NCI-H1048 (cell line): Measurements from ENCODE around the gene CD6.

Experiments
- DNase-seq: peaks from one replicate; lab custom pipeline; 2025; lab: John Stamatoyannopoulos, UW

Gene CD6

DNA sequence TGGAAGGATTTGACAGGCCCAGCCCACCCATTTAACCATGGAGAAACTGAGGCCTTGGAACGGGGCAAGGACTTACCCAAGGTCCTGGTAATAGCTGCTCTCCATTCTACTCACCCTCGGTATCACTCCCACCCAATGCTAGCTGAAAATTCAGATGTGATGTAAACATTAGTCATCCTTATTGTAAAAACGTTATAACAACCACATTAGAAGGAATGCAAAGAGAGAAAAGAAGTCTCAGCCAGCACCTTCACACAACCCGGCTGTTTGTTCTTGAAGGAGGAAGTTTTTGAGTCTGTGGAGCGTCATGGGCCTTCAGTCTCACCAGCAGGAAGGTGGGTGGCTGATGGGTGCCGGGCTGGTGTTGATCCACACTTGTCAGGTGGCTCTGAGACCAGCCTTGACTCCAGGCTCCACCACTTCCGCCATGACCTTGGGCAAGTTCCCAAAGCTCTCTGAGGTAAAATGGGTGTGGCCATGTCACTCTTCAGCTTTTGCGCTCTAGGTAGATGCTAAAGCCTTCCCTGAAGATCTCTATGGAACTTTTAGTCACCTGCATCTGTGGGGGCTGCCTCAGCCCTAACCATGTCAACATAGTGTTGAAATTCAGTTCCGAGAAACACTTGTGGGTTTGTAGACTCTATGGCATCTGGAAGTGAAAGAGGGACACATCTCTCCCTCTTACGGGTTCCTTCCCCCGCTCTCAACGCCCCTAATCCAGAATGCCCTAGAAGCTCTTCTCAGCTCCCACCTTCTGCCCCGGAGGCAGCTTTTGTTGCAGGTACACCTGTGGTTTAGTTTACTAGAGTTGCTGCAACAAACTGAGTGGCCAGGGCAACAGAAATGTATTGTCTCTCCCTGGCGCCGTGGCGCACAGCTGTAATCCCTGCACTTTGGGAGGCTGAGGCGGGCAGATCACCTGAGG lies 14.8 kb downstream of the CD6 start:
- DNase-seq: no peak

DNA sequence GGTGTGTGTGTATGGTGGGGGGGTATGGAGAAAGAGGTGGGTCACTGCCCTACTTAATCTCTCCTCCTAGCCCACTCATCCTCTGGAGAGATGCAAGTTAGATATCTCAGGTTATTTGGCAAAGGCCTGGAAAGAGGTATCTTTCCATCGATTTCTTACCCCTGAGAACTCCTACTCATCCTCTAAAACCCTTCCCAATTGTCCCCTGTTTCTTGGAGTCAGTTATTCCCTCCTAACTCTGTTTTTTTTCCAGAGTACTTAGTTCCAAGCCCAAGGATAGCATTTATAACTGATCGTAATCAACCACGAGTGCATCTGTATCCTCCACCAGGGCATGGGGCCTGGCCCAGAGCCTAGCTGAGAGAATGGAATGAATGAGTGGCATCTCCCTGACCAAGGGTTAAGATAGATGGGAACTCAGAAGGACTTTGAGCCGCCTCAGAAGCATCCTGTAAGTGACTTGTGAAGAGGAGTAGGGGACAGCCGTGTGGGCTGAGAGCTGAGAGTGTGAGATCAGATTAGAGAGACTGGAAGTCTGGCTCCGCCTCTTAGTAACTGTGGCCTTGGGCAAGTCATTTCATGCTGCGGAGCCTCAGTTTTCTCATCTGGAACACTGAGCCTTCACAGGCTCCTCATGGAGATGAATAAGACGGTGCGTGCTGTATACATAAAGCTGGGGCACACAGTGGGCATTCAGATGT lies 16.2 kb downstream of the CD6 start:
- DNase-seq: no peak

DNA sequence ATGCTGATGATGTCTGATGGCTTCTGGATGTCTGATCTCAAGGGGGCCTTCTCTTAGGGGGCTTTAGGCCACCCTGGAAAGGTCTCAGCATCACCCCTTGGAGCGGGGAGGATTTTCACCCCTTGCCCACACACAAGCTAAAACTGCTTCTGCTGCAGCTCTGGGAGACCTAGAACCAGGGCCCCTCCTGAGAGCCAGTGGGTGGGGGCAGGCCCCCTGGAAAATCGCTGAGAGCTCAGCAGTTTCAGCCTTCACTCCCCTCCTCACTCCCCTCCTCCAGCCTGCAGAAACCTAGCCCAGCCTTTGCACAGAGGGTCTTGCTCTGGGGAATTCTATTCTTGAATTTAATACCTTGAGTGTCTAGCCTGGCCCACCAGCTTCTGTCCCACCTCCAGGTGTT lies 17.2 kb downstream of the CD6 start:
- no peak for DNase-seq

DNA sequence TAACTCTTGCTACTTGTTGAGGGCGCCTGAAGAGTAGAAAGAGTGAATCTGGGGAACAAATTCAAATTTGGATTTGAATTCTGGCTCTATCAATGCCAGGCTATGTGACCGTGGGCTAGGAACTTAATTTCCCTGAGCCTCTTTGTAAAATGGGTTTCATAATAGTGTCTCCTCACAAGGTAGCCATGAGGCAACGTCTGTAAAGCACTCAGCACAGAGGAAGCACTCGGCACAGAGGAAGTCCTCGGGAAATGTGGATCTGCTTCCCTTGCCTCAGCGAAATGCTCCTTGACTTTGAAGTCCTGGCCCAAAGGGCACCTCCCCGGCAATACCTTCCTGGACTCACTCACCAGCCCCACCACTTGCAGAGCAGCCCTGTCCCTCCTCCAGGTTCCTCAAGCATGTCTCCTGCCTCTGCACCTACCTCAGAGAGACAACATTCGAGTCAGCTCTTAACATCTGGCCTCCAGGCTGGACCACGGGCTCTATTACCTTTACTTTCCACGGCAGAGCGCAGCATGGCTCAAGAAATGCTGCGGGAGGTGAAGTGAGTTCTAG lies 17.7 kb downstream of the CD6 start:
- no peak for DNase-seq

DNA sequence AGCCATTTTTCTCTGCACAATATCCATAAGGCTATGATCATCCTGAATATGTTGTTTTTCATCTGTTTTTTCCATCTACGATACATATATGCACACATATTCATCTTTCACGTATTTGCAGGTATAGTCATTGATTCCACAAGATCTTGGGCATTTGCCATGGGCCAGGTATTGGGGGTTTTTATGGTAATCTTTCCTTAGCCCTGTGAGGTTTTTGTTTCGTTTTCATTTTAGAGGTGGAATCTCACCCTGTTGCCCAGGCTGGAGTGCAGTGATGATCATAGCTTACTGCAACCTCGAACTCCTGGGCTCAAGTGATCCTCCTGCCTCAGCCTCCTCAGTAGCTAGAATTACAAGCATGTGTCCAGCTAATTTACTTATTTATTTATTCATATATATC lies 20.0 kb downstream of the CD6 start:
- no peak for DNase-seq

DNA sequence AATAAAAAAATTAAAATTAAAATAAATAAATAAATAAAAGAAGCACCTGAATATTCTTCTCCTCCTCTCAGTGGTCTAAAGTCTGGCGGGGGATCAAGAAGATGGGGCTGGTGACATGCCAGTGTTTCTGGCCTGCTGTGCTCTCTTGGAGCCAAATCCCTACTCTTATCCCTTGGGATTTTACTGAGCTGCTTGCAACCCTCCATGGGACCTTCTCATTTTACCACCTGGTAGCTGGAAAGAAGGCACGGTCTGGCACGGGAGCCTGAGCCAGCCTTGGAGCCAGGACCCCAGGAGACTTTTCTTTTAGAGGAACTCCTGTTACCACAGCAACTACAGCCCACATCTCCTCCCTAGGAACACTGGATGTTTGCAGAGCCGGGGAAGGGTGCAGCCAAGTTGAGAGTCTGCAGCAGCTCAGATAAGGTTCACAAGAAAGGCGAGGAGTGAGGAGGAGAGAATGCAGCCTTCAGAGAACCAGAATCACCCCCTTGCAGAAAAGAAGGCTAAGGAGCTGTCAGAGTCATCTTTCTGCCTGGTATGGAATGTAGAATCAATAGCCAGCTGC lies 21.4 kb downstream of the CD6 start:
- DNase-seq: no peak

DNA sequence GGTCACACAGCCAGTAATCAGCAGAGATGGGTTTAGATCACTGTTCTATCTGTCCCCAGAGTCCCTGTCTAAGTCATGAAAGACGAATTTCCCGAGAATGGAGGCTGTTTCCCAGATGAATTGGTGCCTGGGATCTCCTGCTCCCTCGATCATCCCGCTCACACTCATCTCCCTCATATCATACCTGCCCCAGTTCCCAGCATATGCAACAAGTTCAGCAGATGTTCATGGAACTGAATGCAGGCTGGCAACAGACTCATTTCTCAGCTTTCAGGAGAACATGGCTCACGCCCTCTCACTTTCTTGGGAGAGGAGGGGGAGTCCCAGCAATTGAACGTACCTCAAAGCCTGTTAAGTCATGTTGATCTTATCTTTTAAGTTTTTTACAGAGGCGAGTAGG lies 22.1 kb downstream of the CD6 start:
- no peak for DNase-seq

DNA sequence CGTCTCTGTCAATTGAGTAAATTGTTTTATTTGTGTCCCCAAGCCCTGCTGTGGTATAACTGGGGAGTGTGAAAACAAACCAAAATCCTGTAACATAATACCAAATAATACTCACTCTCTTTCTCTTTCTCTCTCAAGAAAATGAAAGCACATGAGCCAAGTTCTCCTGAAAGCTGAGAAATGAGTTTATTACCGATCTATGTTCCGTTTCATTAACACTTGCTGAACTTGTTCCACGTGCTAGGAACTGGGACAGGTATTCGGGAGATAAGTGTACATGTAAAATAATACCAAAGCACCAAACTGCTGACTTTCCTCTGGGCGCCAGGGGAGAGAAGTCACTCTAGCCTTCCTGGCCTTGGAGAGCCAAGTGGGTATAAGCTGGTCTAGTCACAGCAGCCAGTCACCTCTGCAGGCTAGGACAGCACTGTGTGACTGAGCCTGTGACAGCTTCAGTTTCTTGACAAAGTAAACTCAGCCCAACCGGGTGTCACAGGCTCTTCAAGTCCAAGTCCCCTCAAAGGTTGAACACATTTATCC lies 23.1 kb downstream of the CD6 start:
- DNase-seq: no peak

DNA sequence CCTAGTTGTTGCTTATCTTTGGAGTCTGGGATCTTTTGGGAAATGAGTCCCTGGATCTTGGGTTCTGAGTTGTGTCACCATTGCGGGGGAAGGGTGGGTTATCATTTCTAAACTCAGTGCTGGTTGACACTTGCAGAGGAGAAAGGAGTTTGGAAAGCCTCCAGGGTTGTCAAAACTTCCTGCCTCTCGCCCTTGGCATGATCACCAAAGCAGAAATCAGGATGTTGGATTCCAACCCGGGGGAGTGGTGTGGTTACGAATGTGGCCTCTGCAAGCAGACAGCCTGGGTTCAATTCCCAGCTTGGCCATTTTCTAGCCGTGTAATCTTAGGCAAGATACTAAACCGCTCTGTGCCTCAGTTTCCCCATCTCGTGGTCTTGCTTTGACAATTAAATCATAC lies 24.3 kb downstream of the CD6 start:
- DNase-seq: no peak

DNA sequence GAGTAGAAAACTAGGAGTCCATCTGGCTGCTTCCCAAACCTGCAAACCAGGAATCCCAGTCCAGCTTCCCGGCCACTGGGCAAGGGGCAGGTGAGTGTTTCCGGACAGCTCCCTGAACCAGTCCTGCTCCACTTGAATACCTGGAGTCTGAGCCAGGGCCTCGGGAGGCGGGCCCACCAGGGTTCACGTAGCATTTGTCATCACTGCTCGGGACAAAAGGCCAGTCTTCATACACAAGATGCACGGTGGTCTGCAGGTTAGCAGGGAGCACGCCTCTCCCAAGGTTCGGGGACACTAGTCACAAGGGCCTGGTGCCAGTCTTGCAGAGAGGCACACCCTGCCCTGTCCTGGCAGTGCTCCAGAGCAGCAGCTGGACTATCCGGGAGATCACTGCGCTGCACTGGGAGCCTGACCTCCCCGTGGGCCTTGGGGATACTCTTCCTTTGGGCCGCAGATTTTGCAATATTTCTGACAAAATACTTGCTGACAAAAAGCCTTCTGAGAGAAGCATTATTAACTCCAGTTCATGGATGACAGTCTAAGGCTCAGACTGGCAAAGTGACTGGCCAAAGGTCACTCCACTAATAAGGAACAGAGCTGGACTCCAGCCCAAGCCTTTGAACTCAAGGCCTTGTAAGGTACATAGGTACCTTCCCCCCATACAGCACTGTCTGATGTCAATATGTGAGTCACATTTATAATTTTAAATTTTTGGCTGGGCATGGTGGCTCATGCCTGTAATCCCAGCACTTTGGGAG lies 25.1 kb downstream of the CD6 start:
- DNase-seq: no peak

DNA sequence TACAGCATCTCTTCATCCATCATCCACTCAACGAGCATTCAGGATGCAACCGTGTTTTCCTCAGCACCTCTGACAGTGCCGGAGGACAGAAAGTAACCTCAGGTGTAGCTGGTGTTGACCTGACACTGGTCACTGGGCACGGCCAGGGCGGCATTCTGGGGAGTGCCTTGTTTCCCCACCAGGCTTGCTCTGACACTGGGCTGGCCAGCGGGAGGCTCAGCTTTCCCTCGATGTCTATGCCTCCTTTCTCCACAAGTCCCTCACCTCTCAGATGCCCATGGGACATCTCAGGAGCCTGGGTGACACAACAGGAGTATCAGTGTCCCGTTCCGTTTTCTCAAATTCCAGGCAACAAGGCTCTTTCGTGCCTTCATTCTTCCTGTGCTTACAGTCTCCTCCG lies 28.9 kb downstream of the CD6 start:
- no peak for DNase-seq

DNA sequence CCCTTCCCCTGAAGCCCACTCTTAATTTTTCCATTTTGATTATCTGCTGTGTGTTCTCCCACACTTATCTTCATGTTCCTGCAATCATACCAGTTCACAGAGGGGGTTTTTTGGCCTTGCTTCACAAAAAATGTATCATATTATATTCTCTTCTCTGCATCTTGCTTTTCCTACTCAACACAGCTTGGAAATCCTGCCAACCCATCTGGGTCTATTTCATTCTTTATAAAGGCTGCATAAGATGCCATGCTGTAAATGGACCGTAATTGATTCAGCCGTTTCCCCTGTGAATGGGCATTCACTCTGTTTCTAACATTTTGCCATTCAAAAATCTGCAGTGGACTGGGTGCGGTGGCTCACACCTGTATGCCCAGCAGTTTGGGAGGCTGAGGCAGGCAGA lies 30.5 kb downstream of the CD6 start:
- no peak for DNase-seq

DNA sequence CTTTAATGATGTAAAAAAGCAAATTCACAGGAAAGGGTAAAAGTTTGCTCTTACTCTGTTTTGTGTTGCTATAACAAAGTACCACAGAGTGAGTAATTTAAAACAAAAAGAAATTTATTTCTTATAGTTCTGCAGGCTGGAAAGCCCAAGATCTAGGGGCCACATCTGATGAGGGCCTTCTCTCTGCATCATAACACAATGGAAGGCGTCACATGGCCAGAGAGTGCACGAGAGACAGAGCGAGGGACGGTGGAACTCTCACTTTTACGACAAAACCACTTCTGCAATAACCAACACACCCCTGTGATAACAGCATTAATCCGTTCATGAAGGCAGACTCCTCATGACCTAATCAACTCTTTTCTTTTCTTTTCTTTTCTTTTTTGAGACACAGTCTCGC lies 31.1 kb downstream of the CD6 start:
- no peak for DNase-seq

DNA sequence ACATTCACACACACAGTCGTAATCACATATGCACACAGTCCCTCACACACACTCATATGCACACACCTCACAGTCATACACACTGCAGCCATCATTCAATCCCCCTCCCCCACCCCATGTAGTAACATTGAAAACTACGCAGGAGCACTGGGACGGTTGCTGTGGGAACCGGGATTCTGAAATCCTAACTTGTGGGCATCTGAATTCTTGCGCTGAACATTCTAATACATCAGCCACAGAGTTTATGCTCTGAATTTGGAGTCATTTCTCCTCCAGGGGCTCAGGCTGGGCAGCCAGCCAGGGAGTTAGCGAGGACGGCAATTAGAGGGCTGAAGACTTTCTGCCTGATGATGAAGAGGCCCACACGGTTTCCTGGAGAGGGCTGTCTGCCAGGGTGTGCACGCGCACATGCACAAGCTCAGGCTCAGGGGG lies 32.7 kb downstream of the CD6 start:
- no peak for DNase-seq

DNA sequence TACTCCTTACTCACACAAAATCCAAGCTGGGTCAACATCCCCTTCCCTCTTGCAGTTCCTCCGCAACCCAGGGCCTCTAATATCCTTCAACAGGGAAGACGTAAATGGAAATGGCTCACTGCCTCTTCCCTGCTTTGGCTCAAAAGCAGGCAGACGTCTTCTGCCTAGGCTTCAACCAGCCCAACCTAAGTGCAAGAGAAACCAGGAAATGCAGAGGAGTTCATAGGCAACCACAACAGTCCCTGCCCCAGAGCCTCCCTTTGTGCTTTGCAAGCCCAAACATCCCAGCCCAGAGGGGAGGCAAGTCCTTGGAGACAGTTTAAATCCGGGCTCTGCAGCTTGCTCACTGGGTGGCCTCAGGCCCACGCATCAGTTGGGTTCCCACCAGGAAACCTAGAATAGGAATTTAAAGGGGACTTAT lies 33.3 kb downstream of the CD6 start:
- DNase-seq: no peak

DNA sequence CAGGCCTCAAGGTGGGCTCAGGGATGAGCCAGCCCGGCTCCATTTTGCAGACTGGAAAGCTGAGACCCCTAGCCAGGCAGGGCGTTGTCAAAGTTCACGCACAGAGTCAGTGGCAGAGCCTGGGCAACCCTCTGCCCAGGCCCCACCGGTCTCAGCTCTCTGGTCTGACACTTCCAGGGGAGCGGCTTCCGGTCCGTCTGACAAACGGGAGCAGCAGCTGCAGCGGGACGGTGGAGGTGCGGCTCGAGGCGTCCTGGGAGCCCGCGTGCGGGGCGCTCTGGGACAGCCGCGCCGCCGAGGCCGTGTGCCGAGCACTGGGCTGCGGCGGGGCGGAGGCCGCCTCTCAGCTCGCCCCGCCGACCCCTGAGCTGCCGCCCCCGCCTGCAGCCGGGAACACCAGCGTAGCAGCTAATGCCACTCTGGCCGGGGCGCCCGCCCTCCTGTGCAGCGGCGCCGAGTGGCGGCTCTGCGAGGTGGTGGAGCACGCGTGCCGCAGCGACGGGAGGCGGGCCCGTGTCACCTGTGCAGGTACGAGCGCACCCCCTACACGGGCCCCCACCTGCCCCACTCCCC lies 36.0 kb downstream of the CD6 start:
- no peak for DNase-seq

DNA sequence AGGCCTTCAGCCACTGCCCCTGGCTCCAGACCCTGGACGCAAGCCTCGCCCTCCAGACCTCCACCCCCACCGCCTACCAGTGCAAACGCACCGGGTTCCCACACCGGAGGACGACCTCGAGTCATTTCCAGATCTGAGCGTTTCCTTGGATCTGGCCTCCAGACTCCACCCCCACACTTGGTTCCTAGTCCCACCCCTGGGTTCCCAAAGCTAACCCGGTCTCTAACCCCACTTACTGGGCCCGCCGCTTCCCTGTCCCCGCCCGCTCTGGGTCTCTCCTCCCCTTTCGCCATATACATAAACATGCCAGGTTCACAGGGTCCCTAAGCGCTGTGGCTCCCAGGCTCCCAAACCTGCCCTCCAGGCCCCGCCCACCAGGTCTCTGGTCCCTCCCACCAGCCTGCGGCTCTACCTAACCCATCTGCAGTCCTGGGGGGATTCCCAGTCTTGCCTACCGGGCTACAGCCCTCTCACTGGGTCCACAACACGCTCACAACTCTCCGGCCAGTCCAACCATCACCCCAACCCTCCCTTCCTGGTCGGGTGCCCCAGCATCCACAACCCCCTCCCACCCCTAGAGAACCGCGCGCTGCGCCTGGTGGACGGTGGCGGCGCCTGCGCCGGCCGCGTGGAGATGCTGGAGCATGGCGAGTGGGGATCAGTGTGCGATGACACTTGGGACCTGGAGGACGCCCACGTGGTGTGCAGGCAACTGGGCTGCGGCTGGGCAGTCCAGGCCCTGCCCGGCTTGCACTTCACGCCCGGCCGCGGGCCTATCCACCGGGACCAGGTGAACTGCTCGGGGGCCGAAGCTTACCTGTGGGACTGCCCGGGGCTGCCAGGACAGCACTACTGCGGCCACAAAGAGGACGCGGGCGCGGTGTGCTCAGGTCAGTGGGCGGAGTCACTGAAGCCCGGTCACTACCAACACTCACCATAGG lies 36.7 kb downstream of the CD6 start:
- no peak for DNase-seq

DNA sequence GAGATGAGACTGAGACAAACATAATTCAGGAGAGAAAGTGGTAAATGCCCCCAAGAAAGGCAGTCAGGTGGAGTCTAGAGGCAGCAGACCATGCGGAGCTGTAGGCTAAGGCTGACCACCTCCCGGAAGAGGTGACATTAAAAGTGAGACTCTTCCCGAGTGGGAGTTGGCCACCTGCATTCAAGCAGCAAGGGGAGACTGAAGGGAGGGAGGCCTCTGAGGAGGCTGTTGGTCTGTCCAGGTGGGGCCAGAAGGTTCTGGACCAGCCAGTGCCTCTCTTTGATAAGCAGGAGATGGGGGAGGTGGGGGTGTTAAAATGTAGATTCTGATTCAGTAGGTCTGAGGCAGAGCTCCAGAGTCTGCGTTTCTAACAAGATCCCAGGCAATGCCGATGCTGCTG lies 37.5 kb downstream of the CD6 start:
- DNase-seq: no peak

DNA sequence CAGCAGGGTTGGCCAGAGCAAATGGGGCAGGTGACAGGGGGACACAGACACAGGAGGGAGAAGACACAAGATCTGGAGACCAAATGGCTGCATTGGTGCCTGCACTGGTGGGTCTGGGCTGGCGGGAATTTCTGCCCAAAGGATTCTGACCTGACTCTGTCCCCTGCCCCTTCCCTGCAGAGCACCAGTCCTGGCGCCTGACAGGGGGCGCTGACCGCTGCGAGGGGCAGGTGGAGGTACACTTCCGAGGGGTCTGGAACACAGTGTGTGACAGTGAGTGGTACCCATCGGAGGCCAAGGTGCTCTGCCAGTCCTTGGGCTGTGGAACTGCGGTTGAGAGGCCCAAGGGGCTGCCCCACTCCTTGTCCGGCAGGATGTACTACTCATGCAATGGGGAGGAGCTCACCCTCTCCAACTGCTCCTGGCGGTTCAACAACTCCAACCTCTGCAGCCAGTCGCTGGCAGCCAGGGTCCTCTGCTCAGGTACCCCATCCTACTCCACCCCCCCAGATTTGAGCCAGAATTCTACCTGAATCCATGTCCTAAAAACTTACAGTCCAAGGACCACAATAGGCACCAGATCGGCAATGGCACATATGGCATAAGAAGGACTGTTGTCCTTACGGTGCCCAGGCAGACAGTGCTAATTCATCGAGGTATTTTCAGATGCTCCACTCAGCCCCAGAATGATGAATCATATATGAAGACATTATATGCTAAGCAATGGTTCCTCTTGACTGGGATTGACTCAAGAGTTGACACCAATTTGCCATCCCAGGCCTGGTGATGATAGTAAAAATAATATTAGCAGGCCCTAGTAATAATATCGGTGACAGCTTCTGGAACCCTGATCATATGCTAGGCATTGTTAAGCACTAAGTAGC lies 38.2 kb downstream of the CD6 start:
- no peak for DNase-seq
